Activated naive CD8-positive, alpha-beta T cell treated with anti-CD3 and anti-CD28 coated beads for 36 hours (primary cell): ENCODE results near the gene USP26. TPM values are rescaled to one million over a fixed set of nuclear protein-coding genes. Genes with fewer than 3 reads are reported as not detected.
"Not testable (repeated sequence)": the region's sequence is repeated elsewhere in the genome, so short reads cannot be mapped to it uniquely, and the experiment has no call there.

Experiments
- DNase-seq: peaks from one replicate; pipeline ENCODE4 v3.0.0; 2021
- H3K27ac Mint-ChIP-seq: one replicate; pipeline ENCODE4 v1.8.0; 2022; ENCODE audit warnings: mild to moderate bottlenecking, moderate library complexity, mixed read lengths
- H3K27me3 Mint-ChIP-seq: one replicate; pipeline ENCODE4 v1.8.0; 2022; ENCODE audit warnings: mild to moderate bottlenecking, mixed read lengths
- H3K36me3 Mint-ChIP-seq: one replicate; pipeline ENCODE4 v1.8.0; 2021; ENCODE audit warnings: mild to moderate bottlenecking, mixed read lengths
- H3K4me1 Mint-ChIP-seq: one replicate; pipeline ENCODE4 v1.8.0; 2021; ENCODE audit warnings: mixed read lengths
- H3K4me3 Mint-ChIP-seq: one replicate; pipeline ENCODE4 v1.8.0; 2022; ENCODE audit warnings: mild to moderate bottlenecking, moderate library complexity, mixed read lengths
- H3K9me3 Mint-ChIP-seq: one replicate; pipeline ENCODE4 v1.8.0; 2022; ENCODE audit warnings: mixed read lengths
- total RNA-seq, 2 experiments: library from RNA; stranded (reverse); gene quantifications; one replicate each; pipeline ENCODE4 v1.2.3, GENCODE V29; 2021

USP26 gene, protein sequence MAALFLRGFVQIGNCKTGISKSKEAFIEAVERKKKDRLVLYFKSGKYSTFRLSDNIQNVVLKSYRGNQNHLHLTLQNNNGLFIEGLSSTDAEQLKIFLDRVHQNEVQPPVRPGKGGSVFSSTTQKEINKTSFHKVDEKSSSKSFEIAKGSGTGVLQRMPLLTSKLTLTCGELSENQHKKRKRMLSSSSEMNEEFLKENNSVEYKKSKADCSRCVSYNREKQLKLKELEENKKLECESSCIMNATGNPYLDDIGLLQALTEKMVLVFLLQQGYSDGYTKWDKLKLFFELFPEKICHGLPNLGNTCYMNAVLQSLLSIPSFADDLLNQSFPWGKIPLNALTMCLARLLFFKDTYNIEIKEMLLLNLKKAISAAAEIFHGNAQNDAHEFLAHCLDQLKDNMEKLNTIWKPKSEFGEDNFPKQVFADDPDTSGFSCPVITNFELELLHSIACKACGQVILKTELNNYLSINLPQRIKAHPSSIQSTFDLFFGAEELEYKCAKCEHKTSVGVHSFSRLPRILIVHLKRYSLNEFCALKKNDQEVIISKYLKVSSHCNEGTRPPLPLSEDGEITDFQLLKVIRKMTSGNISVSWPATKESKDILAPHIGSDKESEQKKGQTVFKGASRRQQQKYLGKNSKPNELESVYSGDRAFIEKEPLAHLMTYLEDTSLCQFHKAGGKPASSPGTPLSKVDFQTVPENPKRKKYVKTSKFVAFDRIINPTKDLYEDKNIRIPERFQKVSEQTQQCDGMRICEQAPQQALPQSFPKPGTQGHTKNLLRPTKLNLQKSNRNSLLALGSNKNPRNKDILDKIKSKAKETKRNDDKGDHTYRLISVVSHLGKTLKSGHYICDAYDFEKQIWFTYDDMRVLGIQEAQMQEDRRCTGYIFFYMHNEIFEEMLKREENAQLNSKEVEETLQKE
- not detected for total RNA-seq

DNA sequence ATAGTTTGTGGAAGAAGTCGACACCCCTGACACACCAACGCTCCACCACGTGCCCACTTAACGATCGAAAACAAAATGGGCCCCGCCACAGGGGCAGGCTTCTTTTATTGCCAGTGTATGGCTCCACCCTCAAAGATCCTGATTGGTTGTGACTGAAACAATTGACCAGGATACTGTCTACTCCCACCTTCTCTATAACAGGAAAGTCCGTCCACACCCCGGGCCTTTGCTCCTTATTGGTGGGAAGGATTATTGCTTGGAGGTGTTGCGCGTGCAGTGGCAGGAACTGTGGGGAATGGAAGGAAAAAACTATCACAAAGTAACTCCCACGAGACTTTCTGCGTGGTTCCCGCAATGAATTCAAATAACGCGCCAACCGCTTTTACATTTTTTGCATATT lies at the start of gene USP26:
TSS of gene USP26 (minus strand) at position 79 of the 400 bp plus-strand sequence. CDS start 68,889 bp downstream, outside the sequence.
- DNase-seq: no peak
- Mint-ChIP-seq H3K4me1 (no peaks in the 10 kb centered on the region), H3K27ac (no peak within 1 kb of the TSS), H3K27me3 (no peaks in the 10 kb centered on the region), H3K9me3 (no peaks in the 10 kb centered on the region), H3K36me3 (no peaks in the 10 kb centered on the region), H3K4me3 (no peak within 1 kb of the TSS)

DNA sequence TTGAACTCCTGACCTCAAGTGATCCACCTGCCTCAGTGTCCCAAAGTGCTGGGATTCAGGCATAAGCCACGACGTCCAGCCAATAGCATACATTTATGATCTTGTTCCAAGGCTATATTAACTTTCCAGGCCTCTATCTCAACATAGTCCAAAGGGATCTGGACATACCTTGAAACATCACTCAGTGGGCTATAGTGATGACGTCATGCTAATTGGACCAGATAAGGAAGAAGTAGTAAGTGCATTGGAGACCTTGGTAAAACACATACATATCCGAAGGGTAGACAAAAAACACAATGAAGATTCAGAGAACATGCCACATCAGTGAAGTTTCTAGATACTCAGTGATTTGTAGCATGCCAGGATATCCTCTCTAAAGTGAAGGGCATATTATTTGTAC lies 37.4 kb upstream of the USP26 start:
- peaks cover 3% of the 10 kb centered on the region for H3K27me3 Mint-ChIP-seq
- H3K36me3 Mint-ChIP-seq: no peaks in the 10 kb centered on the region
- H3K9me3 Mint-ChIP-seq: no peaks in the 10 kb centered on the region
- no peak overlapping the region for H3K27ac Mint-ChIP-seq
- no peaks in the 10 kb centered on the region for H3K4me1 Mint-ChIP-seq
- no peak overlapping the region for H3K4me3 Mint-ChIP-seq
- DNase-seq: no peak

DNA sequence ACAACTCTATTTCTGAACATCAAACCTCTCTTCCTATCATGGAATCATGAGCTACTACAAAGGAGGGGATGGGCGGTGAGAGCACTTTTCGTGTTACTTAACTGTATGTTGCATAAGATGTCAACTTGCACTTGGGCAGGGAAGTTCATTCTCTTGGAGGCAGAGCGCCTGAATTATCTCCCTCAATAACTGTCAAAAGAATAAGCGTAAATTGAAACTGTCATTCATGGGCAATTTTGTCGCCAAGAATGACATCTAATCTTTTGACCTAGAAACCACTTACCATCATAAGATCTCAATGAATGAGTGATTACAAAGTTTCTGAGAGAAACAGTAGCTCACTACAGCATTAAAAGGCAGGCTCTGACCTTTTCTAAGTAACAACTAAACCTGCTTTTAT lies 23.5 kb upstream of the USP26 start:
- Mint-ChIP-seq H3K4me1 (no peaks in the 10 kb centered on the region), H3K4me3 (no peak overlapping the region), H3K9me3 (no peaks in the 10 kb centered on the region), H3K27me3 (no peaks in the 10 kb centered on the region), H3K27ac (no peak overlapping the region), H3K36me3 (no peaks in the 10 kb centered on the region)
- no peak for DNase-seq

DNA sequence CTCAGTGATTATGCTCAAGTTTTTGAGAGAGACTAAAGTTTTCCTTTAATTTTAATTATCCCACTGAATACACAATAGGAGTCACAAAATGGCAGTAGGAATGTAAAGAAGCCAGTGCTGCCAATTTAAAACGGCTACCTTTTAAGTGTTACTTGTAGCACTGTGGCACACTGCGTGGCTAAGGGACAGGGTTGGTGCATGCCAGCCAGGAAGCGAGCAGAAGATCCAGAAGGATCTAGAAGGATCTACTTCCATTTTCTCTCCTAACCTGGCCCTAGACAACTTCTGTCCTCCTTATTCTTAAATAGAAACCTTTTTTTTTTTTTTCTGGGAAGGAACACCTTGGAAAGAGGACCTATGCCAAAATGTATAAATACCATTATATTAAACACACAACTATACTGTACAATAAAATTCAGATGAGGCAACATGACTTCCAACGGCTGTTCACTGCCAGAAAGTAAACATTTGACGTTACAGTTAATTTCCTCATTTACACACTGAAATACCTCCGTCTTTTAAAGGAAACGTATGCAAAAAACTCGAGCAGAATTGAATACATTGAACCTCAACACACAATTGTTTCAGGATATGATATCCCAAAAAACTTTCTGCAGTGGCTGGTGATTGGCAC lies 2.7 kb downstream of the USP26 start:
- Mint-ChIP-seq H3K27me3 (no peaks in the 10 kb centered on the region), H3K36me3 (no peaks in the 10 kb centered on the region), H3K4me1 (no peaks in the 10 kb centered on the region)

DNA sequence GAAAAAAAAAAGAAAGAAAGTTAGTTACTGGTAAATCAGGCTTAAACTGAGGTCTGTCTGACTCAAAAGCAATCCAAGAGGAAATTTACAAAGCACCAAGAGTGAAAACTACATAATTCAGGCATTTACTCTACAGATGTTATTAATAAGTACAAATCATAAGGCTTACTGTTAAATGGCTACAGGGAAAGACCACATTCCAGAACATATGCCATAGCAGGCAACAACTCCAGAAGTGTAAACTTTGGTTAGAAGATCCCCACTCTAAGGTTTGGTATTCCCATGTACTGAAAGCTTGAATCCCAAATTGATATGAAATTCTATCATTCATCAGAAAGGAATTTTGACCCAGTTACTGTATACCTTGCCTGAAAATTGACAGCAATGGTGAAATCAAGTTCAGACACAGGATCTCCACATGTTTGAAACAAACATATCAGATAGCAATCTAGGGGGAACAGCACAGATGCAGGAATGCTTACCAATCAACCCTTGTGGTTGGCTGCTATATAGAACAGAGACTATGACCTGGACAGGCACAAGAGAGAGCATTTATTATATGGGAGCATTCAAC lies 6.6 kb downstream of the USP26 start:
- no peak for DNase-seq
- Mint-ChIP-seq H3K27ac (no peak overlapping the region), H3K27me3 (no peaks in the 10 kb centered on the region), H3K9me3 (no peaks in the 10 kb centered on the region), H3K4me3 (no peak overlapping the region), H3K4me1 (no peaks in the 10 kb centered on the region), H3K36me3 (no peaks in the 10 kb centered on the region)

More for the DNA sequence above, 2.7 kb downstream of the USP26 start:
- no peak overlapping the region for H3K27ac Mint-ChIP-seq
- H3K9me3 Mint-ChIP-seq: no peaks in the 10 kb centered on the region
- DNase-seq: no peak
- no peak overlapping the region for H3K4me3 Mint-ChIP-seq

DNA sequence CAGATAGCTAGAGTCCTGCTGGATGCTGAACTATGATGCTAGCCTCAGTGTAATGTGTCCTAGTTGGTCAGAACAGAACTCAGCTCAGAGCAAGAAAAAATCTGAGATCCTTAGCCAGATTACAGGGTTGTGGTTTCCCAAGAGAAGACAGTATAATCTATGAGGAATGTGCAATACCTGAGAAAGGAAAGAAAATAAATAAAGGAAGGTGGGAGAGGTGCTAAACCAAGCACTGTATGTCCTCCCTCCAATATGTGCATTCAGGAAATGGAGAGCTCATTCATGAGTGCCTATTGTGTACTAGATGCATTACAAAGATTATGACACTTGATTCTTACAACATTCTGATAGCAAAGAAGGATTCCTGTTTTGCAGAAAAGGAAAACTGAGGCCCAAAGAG lies 7.5 kb downstream of the USP26 start:
- Mint-ChIP-seq H3K4me1 (no peaks in the 10 kb centered on the region), H3K9me3 (no peaks in the 10 kb centered on the region), H3K36me3 (no peaks in the 10 kb centered on the region), H3K27ac (no peak overlapping the region), H3K4me3 (no peak overlapping the region), H3K27me3 (no peaks in the 10 kb centered on the region)
- DNase-seq: no peak

DNA sequence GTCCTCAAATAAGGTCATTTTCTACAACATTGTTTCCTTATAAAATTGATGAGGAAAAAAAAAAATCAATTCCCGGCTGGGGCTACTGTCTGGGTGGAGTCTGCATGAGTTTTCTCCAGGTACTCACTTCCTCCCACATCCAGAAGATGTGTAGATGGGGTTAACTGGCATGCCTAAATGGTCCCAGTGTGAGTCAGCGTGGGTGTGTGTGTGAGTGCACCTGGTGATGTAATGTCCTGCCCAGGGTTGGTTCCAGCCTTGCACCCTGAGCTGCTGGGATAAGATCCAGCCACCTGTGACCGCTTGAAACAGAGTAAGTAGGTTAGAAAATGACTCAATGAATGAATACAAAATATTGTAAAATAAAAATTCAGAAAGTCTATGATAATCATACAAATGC lies 11.1 kb downstream of the USP26 start:
- DNase-seq: no peak
- Mint-ChIP-seq H3K27me3 (no peaks in the 10 kb centered on the region), H3K4me3 (no peak overlapping the region), H3K4me1 (peaks cover 1% of the 10 kb centered on the region), H3K9me3 (no peaks in the 10 kb centered on the region), H3K27ac (no peak overlapping the region), H3K36me3 (no peaks in the 10 kb centered on the region)

DNA sequence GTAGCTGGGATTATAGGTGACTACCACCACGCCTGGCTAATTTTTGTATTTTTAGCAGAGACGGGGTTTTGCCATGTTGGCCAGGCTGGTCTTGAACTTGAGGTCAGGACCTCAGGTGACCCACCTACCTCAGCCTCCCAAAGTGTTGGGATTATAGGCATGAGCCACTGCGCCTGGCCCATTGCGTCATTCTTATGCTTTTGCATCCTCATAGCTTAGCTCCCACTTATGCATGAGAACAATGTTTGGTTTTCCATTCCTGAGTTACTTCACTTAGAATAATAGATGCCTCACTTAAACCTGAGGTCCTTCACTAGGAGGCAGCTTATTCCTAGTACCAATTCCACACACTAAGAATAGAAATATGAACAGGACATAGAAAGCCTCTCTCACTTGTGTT lies 11.9 kb downstream of the USP26 start:
- not testable (repeated sequence) for H3K4me3 Mint-ChIP-seq, DNase-seq, H3K27me3 Mint-ChIP-seq, H3K9me3 Mint-ChIP-seq, H3K36me3 Mint-ChIP-seq, H3K4me1 Mint-ChIP-seq, H3K27ac Mint-ChIP-seq

DNA sequence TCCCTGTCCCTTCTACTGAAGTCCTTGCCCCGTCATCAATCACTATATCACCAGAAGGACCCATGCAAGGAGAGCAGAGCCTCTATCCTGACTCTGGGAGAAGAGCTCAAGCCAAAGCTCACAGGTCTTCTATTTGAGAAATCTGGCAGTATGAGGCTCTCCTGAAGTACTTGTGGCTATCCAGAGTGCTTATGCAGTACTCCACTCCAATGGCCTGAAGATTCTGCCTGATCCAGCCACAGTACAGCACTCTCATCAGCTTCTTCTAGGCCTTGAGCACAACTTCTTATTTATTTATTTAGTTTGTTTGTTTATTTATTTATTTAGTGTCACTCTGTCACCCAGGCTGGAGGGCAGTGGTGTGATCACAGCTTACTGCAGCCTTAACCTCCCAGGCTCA lies 13.0 kb downstream of the USP26 start:
- Mint-ChIP-seq H3K9me3 (no peaks in the 10 kb centered on the region), H3K27ac (no peak overlapping the region), H3K36me3 (no peaks in the 10 kb centered on the region), H3K4me3 (no peak overlapping the region), H3K27me3 (no peaks in the 10 kb centered on the region), H3K4me1 (peaks cover 1% of the 10 kb centered on the region)
- DNase-seq: no peak

DNA sequence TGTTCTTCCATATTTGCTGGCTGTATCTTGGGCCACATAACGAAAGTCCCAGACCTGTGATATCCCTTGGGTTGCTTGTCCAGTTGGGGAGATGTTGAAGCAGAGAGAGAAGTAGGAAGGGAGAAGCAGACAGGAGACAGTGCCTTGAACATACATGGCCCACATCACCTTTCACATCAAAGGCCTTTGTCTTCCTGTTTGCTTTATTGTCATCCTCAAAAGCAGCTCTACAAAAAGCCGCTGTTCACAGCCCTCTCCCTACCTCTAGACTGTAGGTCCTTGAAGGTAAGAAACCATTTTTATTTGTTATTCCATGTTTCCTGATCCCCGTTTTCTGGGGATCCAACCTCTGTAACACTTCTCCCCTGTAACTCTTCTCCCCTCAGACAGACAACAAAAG lies 14.9 kb downstream of the USP26 start:
- no peak overlapping the region for H3K27ac Mint-ChIP-seq
- no peaks in the 10 kb centered on the region for H3K9me3 Mint-ChIP-seq
- no peaks in the 10 kb centered on the region for H3K36me3 Mint-ChIP-seq
- no peak overlapping the region for H3K4me3 Mint-ChIP-seq
- peaks cover 1% of the 10 kb centered on the region for H3K4me1 Mint-ChIP-seq
- DNase-seq: no peak
- H3K27me3 Mint-ChIP-seq: no peaks in the 10 kb centered on the region

DNA sequence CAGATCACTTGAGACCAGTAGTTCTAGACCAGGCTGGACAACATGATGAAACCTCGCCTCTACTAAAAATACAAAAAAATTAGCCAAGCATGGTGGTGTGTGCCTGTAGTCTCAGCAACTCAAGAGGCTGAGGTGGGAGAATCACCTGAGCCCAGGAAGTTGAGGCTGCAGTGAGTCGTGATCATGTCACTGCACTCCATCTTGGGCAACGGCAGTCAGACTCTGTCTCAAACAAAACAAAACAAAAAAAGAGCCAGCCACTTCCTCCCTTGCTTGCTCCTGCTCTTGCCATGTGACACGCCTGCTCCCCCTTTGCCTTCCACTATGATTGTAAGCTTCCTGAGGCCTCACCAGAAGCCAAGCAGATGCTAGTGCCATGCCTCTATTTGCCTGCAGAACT lies 19.1 kb downstream of the USP26 start:
- H3K27ac Mint-ChIP-seq, H3K27me3 Mint-ChIP-seq, H3K36me3 Mint-ChIP-seq: not testable (repeated sequence)

DNA sequence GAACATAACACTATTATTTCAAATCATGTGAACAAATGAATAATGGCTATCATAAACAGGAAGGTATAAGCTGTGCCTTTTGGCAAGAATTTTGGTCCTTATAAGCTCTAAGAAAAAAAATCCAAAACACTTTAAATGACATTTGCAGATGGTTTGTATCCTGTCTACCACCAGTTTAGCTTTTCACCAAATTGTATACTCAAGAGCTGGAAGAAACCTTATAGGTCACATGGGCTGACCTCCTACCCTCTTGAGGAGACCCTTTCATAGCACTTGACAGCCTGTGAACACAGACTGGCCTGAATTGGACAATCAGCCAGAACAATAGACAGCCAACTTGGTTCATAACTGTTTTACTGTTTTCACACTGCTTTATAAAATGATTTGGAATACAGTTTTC lies 24.3 kb downstream of the USP26 start:
- Mint-ChIP-seq H3K4me3 (no peak overlapping the region), H3K27me3 (no peaks in the 10 kb centered on the region), H3K27ac (no peak overlapping the region), H3K36me3 (no peaks in the 10 kb centered on the region), H3K4me1 (no peaks in the 10 kb centered on the region), H3K9me3 (no peaks in the 10 kb centered on the region)
- DNase-seq: no peak

More for the DNA sequence above, 19.1 kb downstream of the USP26 start:
- not testable (repeated sequence) for H3K9me3 Mint-ChIP-seq, H3K4me3 Mint-ChIP-seq, DNase-seq, H3K4me1 Mint-ChIP-seq

DNA sequence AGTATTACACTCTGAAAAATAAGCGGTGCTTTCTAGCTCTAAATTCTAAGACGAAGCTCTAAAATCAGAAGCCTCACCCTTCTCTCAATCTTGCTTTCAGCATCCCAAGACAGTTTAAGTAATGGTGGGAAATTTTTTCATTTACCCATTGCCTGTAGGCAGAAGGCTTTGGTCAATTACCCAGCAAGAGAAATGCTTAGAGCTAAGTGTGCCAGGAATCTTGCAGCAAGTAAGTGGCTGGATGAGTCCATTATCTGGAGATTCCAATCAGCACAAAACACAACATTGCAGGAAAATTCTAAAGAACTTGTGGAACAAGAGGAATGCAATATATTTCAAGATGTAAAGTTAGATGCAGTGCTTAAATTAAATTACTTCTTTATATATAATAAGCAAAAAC lies 28.4 kb downstream of the USP26 start:
- peaks cover 5% of the 10 kb centered on the region for H3K27me3 Mint-ChIP-seq
- H3K36me3 Mint-ChIP-seq: no peaks in the 10 kb centered on the region
- H3K27ac Mint-ChIP-seq: no peak overlapping the region
- H3K4me3 Mint-ChIP-seq: no peak overlapping the region
- no peaks in the 10 kb centered on the region for H3K4me1 Mint-ChIP-seq
- no peaks in the 10 kb centered on the region for H3K9me3 Mint-ChIP-seq
- DNase-seq: no peak

DNA sequence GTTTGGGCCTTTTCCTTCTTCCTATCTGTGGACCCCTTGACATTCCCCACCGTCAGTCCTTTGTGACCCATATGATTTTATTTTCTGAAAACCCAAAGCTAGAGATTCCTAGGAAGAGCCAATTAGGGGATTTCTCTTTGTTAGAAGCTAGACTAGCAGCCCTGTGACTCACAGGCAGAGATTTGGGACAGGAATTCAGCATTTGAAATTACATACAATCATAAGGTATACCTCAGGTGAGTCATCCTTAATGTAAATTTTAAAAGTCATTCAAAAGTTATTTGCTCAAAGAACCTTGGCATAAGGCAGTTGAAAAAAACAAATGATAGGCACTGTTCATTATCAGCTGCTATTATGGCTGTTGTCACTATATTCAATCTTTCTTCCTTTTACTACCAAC lies 40.6 kb downstream of the USP26 start:
- Mint-ChIP-seq H3K4me1 (no peaks in the 10 kb centered on the region), H3K27me3 (no peaks in the 10 kb centered on the region), H3K4me3 (no peak overlapping the region), H3K36me3 (no peaks in the 10 kb centered on the region), H3K9me3 (no peaks in the 10 kb centered on the region), H3K27ac (no peak overlapping the region)
- no peak for DNase-seq
